Measurements from ENCODE around the gene TREML4. TPM values are rescaled to one million over a fixed set of nuclear protein-coding genes. Genes with fewer than 3 reads are reported as not detected.

The TREML4 gene
- total and polyA plus RNA-seq, 4 experiments from 2014 or later: not detected

DNA sequence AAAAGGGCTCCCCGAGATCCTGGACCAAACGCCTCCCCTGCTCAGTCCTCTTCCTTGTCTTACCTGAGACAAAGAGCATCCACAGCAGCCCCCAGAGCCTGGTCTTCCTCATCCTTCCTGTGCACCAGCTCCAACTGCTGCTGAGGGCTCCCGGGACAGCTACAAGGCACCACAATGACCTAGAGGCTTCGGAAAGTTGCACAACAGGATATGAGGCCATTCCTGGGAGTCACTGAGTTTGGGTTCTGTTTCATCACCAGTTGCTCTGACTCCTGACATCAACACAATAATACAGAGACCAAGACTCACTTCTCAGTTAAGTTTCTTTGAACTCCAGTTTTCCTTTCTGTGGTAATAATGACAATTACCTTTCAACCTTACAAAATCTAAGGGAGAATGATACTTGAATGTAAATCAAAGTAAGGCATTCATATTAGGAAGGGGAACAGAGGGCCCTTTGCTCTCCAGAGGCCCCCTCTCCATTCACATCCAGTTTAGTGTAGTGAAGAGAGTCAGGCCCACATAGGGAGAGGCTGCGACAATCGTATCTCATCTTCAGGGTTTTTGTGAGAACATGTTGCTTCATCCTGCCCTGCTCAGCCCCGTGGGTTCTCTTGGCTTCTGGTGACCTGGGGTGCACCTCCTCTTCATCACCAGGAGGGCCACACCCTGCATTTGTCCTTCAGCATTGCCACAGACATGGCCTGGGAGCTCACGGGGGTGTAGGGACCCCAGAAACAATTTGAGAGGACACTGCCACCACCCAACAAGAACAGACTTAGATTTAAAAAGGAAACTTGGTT lies 58.6 kb downstream of the TREML4 start, which contains the start of gene TREM1:
Gene TREM1, minus strand, starts transcription at position 139 of the 803 bp plus-strand sequence. Its CDS starts 27 bp downstream, at position 112.
- Mint-ChIP-seq H3K4me3 (no peak within 1 kb of the TSS), H3K4me1 (no peaks in the 10 kb centered on the region), H3K27ac (no peak within 1 kb of the TSS), H3K9me3 (peaks cover 0 to 2% (median 0%) of the 10 kb centered on the region in 8 donors), H3K27me3 (peaks cover 9 to 12% of the 10 kb centered on the region in 2 donors), H3K36me3 (no peaks in the 10 kb centered on the region)
- ChIA-PET POLR2A (ENCODE audit: partially characterized antibody) (no interaction called here), CTCF (ENCODE audit: partially characterized antibody) (no interaction called here)
- DNase-seq: no peak
- intact Hi-C loops (cut with micrococcal nuclease): no loop called here
- Histone ChIP-seq H3K27ac (ENCODE audit: low read depth, low read length) (no peak within 1 kb of the TSS), H3K36me3 (ENCODE audit: insufficient read depth, low read length) (no peaks in the 10 kb centered on the region), H3K4me1 (ENCODE audit: insufficient read depth, low read length) (no peaks in the 10 kb centered on the region), H3K9me3 (ENCODE audit: control insufficient read depth in 1 of 2, low read length in 2 of 2) (no peaks in the 10 kb centered on the region), H3K4me3 (ENCODE audit: low read length in 2 of 2) (no peak within 1 kb of the TSS), H3K27me3 (ENCODE audit: insufficient read depth, low read length) (no peaks in the 10 kb centered on the region)

DNA sequence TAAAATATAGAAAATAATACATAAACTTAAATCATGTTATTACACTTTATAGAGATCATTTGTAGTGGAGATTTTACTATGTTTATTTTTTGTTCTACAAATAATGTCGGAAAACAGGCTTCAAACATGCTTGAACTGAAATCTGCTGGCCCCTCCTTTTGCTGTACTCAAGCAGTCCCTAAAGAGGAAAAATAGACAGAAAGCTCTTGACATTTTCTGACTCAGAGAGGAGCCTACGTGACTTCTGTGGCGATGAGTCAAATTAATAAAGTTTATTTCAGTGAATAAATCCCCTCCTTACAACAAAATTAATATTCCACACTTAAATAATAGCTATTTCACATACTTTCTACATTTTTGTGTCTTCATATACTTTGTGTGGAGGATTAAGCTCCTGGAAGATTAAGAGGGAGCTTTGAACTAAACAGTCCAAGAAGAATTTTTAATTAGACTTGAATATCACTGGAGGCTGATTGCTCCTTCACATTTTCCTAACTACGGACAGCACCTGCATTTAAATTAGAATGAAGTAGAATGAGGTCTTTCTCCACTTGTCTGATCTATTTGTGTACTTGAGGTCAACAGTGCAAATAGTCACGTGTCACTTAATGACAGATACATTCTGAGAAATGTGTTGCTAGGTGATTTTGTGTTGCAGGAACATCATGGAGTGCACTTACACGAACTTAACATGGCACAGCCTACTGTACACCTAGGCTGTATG lies 60.0 kb downstream of the TREML4 start:
- H3K4me3 ChIP-seq (ENCODE audit: low read length in 2 of 2): no peak overlapping the region
- peaks cover 7 to 8% of the 10 kb centered on the region in 2 donors for H3K27me3 Mint-ChIP-seq
- no peaks in the 10 kb centered on the region for H3K36me3 ChIP-seq (ENCODE audit: insufficient read depth, low read length)
- POLR2A ChIA-PET (ENCODE audit: partially characterized antibody): no interaction called here
- no peak for DNase-seq
- H3K4me3 Mint-ChIP-seq: no peak overlapping the region
- no peaks in the 10 kb centered on the region for H3K27me3 ChIP-seq (ENCODE audit: insufficient read depth, low read length)
- H3K4me1 ChIP-seq (ENCODE audit: insufficient read depth, low read length): no peaks in the 10 kb centered on the region
- H3K27ac ChIP-seq (ENCODE audit: low read depth, low read length): no peak overlapping the region
- intact Hi-C loops (cut with micrococcal nuclease): no loop called here
- H3K9me3 Mint-ChIP-seq: no peaks in the 10 kb centered on the region
- no peaks in the 10 kb centered on the region for H3K9me3 ChIP-seq (ENCODE audit: control insufficient read depth in 1 of 2, low read length in 2 of 2)
- CTCF ChIA-PET (ENCODE audit: partially characterized antibody): no interaction called here
- no peaks in the 10 kb centered on the region for H3K4me1 Mint-ChIP-seq
- H3K27ac Mint-ChIP-seq: no peak overlapping the region
- H3K36me3 Mint-ChIP-seq: no peaks in the 10 kb centered on the region

Other genes with a start within 250 kb of the TREML4 start
- 1 to 10 TPM; 6.2 to 6.4 TPM for gene UNC5CL, start 189.1 kb upstream of the TREML4 start, total RNA-seq
- under 1 TPM; 0.13 to 0.69 TPM for gene UNC5CL, start 189.1 kb upstream of the TREML4 start, polyA plus RNA-seq
- gene TSPO2, start 185.9 kb upstream of the TREML4 start, total RNA-seq: not detected
- gene TSPO2, start 185.9 kb upstream of the TREML4 start, polyA plus RNA-seq: not detected
- not detected for gene APOBEC2, start 175.1 kb upstream of the TREML4 start, total RNA-seq
- gene APOBEC2, start 175.1 kb upstream of the TREML4 start, polyA plus RNA-seq: under 1 TPM; 0.44 to 0.91 TPM
- gene OARD1, start 156.0 kb upstream of the TREML4 start, total RNA-seq: 10 to 100 TPM; 51.7 to 56.4 TPM
- 10 to 100 TPM; 41.0 to 56.7 TPM for gene OARD1, start 156.0 kb upstream of the TREML4 start, polyA plus RNA-seq
- 10 to 100 TPM; 56.7 to 56.9 TPM for gene NFYA, start 155.4 kb upstream of the TREML4 start, total RNA-seq
- gene NFYA, start 155.4 kb upstream of the TREML4 start, polyA plus RNA-seq: 10 to 100 TPM; 10.7 to 27.7 TPM
- gene TREML1, start 74.0 kb upstream of the TREML4 start, total RNA-seq: not detected
- gene TREML1, start 74.0 kb upstream of the TREML4 start, polyA plus RNA-seq: not detected
- gene TREM2, start 65.2 kb upstream of the TREML4 start, total RNA-seq: 1 to 10 TPM; 2.7 to 4.0 TPM
- gene TREM2, start 65.2 kb upstream of the TREML4 start, polyA plus RNA-seq: not detected
- gene TREML2, start 27.2 kb upstream of the TREML4 start, total RNA-seq: under 1 TPM; 0.35 to 0.39 TPM
- gene TREML2, start 27.2 kb upstream of the TREML4 start, polyA plus RNA-seq: 1 to 10 TPM; 1.6 to 4.8 TPM
- gene TREM1, start 58.3 kb downstream of the TREML4 start, total RNA-seq: not detected
- not detected for gene TREM1, start 58.3 kb downstream of the TREML4 start, polyA plus RNA-seq
- gene NCR2, start 107.3 kb downstream of the TREML4 start, total RNA-seq: not detected
- not detected for gene NCR2, start 107.3 kb downstream of the TREML4 start, polyA plus RNA-seq

Data from CD4-positive, alpha-beta memory T cell (primary cell).